HG02973 (cell line): Measurements from ENCODE around the gene KLHL13.
"Not testable (repeated sequence)": the region's sequence is repeated elsewhere in the genome, so short reads cannot be mapped to it uniquely, and the experiment has no call there.

Experiments used
- ATAC-seq: cut with Tn5 transposase; IDR thresholded peaks from one replicate; pipeline ENCODE4 v1.9.1; 2021; ENCODE audit warnings: moderate library complexity; ENCODE audit not compliant: unreplicated experiment

Gene KLHL13

DNA sequence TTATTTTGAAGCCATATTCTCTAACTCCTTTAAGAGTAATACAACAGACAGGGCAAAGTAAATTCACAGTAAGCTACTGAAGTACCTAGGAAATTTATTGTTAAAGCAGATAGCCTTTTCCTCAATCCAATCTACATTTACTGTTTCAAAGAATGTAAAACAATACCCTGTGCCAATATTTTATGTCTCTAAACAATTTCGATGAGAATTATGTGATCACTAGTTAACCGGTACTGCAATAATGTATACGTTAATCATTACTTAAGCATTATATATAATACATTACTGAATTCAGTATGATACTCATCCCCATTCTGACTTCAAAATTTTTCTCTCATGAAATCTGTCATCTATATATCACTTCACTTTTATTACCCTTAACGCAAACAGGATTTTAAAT, 28.5 kb downstream of the KLHL13 start:
- no peak for ATAC-seq

- ATAC-seq: no peak
These were observed 42.4 kb downstream of the KLHL13 start for GRCh38 chrX:118074196-118074595.

- ATAC-seq: no peak
These were observed 49.6 kb downstream of the KLHL13 start for GRCh38 chrX:118066867-118067515.

GRCh38 chrX:118062817-118063615, 53.6 kb downstream of the KLHL13 start:
- peak; percentile 77 for ATAC-seq

DNA sequence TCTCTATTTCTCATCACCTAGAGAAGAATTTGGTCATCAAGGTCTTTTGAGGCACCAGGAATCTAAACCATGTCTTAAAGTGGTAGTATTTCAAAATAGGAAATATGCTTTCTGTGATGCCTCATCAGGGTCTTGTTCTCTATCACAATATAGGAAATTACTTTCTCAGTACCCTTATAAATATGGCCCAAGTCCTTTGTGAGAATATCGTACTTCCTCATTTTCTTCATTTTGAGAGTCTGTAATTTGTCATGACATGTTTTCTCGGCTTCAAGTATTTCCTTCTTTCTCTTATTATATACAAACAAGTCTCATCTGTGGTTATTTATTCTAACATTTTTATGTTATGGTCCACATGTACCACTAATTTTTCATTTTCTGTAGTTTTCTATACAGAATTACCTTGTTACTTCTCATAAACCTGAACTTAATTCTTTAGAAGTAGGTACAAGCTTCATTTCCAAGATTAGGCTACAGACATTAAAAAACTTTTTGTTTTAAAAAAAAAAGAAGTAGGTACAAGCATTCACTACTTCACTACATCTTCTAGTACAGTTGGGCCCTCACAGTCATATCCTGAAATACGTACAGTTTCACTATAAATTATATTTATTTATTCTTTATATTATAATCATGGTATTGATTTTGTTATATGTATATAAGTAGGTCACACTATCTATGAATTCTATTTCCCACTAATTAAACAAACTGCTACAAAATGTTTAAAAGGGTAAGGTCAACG, 54.4 kb downstream of the KLHL13 start:
- ATAC-seq: peak; percentile 79

DNA sequence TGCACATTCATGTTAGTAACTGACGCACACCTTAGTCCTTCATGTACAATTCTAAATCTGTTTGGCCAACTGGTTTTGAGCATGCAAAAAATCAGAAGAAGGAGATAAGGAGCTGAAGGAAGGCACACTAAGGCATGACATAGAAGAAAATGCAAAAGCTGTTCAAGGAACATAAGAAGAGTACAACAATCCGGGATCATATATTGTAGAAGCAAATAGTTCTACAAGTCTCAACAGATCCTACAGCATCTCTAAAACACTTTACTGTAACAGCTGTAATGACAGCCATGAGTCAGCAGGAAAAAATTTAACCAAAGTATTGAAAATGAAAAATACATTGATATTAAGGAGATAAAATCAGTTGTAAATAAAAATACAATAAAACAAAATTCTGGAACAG, 57.7 kb downstream of the KLHL13 start:
- no peak for ATAC-seq

DNA sequence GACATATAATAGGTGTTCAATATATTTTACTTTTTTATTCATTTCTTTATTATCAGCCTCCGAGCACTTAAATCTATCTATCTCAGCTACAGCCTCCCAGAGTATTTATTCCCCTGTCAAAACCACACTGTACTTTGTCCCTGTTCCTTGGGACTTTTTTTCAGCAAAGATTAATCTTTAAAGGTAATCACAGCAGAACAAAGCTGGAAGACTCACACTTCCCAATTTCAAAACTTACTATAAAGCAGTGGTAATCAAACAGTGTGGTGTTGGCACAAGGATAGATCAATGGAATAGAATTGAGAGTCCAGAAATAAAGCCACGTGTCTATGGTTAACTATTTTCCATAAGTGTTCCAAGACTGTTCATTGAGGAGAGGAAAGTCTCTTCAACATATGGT, 59.7 kb downstream of the KLHL13 start:
- no peak for ATAC-seq

DNA sequence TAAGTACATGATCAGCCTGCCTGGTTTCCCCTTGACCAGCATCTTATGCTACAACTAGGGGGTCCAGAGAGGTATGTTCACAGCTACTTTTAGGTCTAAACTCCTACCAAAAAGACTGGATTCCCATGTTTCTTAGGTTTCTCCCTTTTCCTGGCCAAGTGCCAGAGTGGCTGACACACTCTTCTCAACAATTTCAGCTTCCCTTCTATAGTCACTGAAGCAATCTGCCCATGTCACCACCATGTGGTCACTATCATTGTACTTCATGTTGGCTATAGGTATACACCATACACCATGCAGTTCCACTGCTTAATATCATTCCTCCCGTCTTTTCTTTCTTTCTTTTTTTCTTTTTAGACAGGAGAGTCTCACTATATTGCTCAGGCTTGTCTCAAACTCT, 66.9 kb downstream of the KLHL13 start:
- no peak for ATAC-seq

DNA sequence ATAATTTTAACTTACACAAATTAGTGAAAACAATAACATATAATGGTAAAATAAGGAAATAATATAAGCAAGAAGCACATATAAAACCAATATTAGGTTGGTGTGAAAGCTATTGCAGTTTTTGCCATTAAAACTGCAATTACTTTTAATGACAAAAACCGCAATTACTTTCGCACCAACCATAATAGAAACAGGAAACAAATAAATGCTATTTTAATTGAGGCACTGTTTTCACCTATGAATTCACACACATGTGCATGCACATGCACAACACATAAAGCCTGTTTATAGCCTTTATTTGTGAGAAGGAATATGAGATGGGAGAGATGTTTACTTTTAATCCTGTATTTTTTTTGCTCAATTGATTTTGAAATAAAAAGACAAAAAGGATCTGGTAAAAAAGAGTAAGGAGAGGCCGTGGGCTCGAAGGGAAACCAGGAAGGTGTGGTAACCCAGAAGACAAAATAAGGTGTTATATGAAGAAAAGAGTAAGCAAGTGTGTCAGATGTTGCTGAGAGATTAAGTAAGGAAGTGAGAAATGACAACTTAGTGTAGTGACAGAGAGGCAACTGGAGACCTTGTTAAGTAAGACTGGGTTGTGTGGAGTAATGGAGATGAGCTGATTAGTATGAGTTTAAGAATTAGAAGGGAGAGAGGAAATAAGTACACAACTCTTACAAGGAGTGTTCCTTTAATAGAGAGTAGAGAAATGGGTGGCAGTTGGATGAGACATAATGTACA, 69.0 kb downstream of the KLHL13 start:
- ATAC-seq: no peak

DNA sequence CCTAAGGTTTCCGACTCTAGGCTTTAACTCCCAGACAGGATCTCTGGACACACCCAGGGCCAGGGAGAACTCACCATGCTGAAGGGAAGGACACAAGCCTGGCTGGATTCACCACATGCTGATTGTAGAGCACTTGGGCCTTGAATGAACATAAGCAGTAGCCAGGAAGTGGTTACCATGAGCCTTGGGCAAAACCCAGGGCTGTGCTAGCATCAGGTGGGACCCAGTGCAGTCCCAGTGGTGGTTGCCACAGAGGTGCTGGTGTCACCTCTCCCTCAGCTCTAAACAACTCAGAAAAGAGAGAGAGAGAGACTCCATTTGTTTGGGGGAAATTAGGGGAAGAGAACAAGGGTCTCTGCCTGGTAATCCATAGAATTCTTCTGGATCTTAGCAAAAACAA, 77.0 kb downstream of the KLHL13 start:
- ATAC-seq: no peak

DNA sequence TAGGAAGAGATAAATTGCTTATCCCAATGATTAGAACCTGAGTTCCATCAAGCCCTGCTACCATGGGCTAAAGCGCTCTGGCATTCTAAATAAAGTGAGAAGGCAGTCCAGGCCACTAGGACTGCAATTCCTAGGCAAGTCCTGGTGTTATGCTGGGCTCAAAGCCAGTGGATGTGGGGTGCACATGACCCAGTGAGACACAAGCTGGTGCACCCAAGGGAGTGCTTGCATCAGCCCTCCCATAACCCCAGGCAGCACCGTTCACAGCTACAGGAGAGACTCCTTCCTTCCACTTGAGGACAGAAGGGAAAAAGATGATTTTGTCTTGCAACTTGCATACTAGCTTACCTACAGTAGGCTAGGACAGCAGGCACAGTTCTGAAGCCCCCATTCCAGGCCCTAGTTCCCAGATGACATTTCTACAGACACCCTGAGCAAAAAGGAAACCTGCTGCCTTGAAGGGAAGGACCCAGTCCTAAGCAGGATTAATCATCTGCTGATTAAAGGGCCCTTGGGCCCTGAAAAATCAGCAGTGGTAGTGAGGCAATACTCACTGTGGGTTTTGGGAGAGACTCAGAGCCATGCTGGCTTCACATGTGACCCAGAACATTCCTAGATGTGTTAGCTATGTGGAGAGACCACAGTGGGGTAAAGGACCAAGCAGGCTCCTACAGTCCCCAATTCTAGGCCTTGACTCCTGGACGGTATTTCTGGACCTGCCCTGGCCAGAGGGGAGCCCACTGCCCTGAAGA, 77.8 kb downstream of the KLHL13 start:
- no peak for ATAC-seq

GRCh38 chrX:118026631-118027030, 90.0 kb downstream of the KLHL13 start:
- no peak for ATAC-seq

- ATAC-seq: no peak
These were observed 91.4 kb downstream of the KLHL13 start for GRCh38 chrX:118025226-118025625.

DNA sequence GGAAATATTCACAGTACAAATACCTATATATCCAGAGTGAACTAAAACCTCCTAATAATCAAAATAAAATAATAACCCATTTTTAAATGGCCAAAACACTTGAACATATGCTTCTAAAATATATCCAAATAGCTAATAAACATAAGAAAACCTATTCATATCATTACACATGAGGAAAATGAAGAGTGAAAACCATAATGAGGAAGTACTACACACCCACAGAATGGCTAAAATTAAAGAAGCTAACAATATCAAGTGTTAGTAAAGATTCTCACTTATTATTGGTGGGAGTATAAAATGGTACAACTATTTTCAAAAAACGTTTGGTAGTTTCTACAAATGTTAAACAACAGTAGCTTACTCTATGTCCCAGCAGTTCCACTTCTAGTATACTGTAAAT, 92.1 kb downstream of the KLHL13 start:
- ATAC-seq: no peak

GRCh38 chrX:118022753-118023152, 93.9 kb downstream of the KLHL13 start:
- no peak for ATAC-seq

GRCh38 chrX:118016422-118016821, 100.2 kb downstream of the KLHL13 start:
- ATAC-seq: no peak

DNA sequence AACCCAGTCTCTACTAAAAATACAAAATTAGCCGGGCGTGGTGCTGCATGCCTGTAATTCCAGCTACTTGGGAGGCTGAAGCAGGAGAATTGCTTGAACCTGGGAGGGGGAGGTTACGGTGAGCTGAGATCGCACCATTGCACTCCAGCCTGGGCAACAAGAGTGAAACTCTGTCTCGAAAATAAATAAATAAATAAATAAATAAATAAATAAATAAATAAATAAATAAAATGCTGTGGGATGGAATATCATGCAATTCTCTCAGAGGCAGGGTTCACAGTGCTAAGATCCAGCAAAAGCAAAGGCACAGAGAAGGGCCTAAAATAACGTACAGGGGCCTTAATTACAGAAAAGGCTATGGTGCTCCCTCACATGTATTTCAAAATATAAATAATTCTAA, 114.2 kb downstream of the KLHL13 start:
- not testable (repeated sequence) for ATAC-seq

DNA sequence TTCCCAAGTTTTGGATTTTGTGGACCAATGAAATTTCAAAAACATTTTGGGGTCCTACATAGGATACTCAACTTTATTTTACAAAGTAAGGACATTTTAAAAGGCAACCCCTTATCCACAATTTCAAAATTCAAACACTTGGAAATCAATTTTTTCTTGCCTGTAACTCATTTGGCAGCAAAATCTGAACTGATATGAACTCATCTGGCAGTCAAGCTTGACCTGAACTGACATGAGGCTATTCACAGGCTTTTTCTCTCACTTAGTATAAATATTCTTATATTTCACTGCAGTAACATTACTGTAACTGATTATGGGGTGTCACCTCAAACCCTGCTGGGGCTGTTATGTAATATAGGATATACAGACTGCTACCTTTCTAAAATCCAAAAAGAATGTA, 116.1 kb downstream of the KLHL13 start:
- no peak for ATAC-seq

DNA sequence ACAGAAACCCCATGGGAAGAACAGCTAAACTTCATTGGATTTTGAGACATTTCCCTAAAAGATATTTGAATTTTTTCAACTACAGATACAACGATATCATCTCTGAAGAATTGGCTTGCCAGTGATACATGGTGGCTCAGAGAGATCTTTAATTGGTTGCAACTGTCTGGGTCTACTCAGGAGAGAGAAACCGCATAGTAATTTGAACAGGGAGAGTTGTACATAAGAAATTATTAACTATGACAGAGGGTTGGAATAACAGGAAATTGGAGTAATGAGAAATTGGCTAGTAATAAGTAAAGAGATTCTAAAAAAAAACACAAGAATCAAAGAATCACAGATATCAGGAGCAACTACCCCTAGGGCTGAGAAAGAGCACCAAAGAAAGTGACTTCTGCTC, 118.4 kb downstream of the KLHL13 start:
- ATAC-seq: no peak

DNA sequence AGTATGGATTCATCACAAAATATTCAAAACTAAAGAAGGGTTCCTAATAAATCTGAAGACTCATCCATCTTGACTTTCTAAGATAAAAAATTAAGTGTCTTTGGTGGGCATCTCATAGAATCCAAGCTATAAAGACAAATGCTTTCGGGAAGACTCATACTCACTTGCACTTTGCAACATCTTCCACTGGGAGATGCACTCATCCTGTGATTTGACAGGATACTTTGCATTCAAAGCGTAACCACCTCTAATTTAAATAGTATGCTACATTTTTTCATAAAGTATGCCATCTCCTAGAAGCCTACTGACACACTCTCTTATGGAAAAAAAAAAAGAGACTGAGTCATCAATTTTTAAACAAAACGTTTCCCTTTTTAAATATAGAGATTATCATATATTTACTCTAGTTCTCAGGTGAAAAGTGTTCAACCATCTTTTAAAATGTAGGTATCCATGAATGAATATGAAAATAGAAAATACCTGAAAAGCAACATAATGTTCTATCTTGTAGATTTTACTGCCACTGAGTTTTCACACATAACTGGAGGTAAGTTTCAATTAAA, 119.6 kb downstream of the KLHL13 start:
- ATAC-seq: no peak
